ENCODE measurements around the gene RAB5IF.
"Not testable (repeated sequence)": the region's sequence is repeated elsewhere in the genome, so short reads cannot be mapped to it uniquely, and the experiment has no call there.

RAB5IF gene

GRCh38 chr20:36629719-36630681 lies 24.4 kb downstream of the RAB5IF start:
- DNase-seq (ENCODE audit: low spot score) = no peak

- DNase-seq (ENCODE audit: low spot score) = no peak
Measured at GRCh38 chr20:36631646-36632045, 26.1 kb downstream of the RAB5IF start.

- no peak for DNase-seq (ENCODE audit: low spot score)
Measured at GRCh38 chr20:36632147-36632486, 26.5 kb downstream of the RAB5IF start.

GRCh38 chr20:36632487-36633284 lies 27.1 kb downstream of the RAB5IF start:
- DNase-seq (ENCODE audit: low spot score) = no peak

DNA sequence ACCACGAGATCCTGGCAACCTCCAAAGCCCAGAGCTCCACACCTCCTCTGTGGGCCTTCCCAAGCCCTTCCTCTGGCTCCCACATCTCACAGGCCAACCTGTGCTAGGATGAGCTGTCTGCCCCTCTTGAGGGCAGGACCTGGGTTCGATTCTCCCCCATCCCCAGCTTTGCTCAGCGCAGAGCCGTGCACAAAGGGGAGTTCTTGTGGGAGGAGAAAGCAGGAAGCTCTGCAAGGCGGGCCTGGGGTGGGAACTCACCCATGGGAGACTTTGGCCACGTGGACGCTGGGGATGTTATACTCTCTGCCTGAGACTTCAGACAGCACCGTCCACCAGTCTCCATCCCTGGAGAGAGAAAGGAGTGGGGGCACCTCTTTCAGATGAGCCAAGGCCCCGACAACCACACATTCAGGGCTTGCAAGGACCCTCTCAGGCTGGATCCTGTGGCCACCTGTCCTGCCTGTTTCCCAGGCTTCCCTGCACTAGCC lies 27.8 kb downstream of the RAB5IF start:
- DNase-seq (ENCODE audit: low spot score) = no peak

GRCh38 chr20:36634342-36634741 lies 28.8 kb downstream of the RAB5IF start:
- no peak for DNase-seq (ENCODE audit: low spot score)

- DNase-seq (ENCODE audit: low spot score) = not testable (repeated sequence)
Measured at GRCh38 chr20:36638876-36639400, 33.4 kb downstream of the RAB5IF start.

- DNase-seq (ENCODE audit: low spot score) = no peak
Measured at GRCh38 chr20:36641506-36641843, 35.9 kb downstream of the RAB5IF start.

DNA sequence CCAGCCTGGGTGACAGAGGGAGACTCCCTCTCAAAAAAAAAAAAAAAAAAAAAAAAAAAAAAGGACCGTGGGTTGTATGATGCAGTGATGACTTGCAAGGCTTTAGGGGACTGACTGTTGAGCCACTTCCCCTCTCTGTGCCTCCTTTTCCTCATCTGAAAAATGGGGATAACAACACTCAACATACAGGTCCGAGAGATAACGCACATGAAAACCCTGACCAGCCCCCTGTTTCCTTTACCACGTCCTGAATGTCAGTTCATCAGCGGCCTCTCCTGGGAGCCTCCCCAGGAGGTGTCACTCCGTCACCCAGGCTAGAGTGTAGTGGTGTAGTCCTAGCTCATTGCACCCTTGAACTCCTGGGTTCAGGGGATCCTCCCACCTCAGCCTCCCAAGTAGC lies 36.6 kb downstream of the RAB5IF start:
- no peak for DNase-seq (ENCODE audit: low spot score)

DNA sequence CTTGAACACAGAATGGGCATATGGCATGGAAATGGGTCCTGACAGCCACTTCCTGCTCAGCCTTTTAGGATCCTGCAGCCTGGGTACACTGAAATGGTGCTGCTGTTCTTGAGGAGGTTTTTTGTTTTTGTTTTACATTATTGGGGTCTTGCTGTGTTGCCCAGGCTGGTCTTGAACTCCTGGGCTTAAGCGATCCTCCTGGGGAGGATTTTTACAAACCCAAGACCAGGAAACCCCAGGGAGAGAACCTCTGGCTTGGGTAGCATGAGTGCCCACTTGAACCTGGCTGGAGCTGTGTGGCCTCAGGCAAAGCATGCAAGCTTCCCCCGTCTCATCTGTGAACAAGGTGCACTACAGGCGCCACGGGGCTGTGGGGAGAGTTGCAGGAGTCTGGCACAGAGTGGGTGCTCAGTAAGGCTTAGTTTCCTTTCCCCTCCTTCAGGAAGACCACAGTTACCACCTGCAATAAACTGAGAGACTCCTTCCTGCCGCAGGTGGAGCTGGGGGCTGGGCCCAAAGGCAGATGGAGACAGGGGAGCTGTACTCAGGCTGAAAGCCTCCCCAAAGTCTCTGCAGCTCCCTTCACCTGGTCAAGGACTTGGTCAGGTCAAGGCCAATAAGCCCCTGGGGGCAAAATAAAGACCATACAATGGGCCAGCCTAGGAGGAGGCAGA lies 38.6 kb downstream of the RAB5IF start:
- no peak for DNase-seq (ENCODE audit: low spot score)

DNA sequence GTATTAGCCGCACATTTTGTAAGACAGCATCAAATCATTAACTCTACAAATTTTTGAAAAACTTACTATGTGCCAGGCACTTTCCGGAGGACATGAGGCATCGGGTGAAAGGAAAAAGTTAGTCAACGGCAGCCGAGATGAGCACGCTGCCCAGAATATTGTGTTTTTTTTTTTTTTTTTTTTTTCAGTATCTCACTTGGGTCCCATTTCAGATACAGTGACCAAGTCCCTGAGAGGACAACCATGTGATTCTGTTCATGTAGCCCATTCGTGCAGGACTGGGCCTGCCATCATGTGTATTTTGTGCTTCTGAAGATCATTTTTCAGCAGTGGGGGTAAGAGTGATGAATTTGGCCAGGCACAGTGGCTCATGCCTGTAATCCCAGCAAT lies 39.1 kb downstream of the RAB5IF start:
- no peak for DNase-seq (ENCODE audit: low spot score)

- no peak for DNase-seq (ENCODE audit: low spot score)
Measured at GRCh38 chr20:36645353-36645752, 39.8 kb downstream of the RAB5IF start.

- DNase-seq (ENCODE audit: low spot score) = no peak
Measured at GRCh38 chr20:36645998-36646397, 40.4 kb downstream of the RAB5IF start, which contains the start of gene SLA2. TSS of gene SLA2 (minus strand) at chr20:36646196. CDS start at chr20:36641335, 4,861 bp downstream.

DNA sequence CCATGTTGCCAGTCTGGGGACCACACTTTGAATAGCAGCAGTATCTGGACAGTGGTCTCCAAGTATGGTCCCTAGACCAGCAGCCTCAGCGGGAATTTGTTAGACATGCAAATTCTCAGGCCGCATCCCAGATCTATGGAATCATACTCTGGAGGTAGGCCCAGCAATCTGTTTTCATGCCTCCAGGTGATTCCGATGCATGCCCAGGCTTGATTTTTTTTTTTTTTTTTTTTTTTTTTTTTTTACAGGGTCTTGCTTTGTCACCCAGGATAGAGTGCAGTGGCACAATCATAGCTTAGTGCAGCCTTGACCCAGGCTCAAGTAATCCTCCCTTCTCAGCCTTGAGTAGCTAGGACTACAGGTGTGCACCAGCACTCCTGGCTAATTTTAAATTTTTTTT lies 41.1 kb downstream of the RAB5IF start:
- DNase-seq (ENCODE audit: low spot score) = no peak

DNA sequence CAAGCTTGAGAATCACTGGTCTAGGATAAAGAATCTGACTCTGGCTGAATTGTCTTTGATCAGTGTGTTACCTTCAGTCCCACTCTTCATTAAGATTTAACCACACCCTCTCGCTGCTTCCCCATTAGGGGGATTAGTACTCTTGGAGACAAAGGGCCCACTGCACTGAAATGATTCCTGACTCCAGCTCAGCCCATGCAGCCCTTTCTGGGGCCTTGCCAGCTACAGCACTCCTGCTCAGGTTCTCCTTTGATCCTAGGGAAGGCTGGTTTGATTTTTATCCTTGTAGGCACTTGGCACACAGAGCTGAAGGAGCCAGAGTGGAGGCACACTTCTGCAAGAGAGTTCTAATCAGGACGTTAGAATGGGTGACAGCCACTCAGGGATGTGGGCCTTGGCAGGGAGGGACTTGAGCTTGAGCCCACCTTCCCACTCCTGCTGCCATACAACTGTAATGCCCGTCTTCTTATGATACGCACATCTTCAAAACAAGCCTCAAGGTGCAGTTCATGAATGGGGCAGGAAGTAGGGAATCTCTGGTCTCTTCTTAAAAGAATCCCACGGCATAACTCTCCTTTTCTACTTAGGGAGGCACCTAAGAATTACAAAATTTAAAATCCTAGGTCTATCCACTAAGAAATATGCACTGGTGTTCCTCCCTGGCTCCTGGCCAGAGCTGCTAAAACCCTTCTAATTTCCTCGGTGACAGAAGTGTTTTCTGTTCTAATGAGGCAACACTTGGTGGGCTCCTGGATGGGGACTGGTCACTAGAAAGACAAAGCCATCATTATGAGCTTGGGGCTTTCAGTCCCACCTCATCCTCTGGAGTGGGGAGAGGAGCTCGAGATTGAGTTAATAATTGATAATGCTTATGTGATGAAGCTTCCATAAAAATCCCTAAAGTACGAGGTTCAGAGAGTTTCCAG lies 41.9 kb downstream of the RAB5IF start:
- DNase-seq (ENCODE audit: low spot score) = no peak

DNA sequence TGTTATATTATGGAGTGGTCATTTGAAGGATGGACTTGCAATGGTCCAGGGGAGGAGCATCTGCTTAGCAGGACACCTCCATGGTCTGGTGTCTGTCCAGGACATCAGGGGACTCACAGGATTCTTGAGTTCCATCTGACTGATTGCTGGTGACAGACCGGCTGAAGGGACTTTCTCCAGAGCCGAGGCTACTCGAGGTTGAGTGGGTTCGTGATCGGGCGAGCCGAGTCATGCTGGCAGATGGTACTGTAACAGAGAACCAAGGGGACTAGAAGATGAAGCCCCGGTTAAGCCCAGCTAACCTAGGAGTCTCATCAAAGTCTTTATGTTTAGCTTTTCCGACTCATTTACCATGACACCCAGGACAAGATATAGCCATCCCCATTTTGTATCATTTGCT lies 47.9 kb downstream of the RAB5IF start:
- DNase-seq (ENCODE audit: low spot score) = no peak

- DNase-seq (ENCODE audit: low spot score) = no peak
Measured at GRCh38 chr20:36654506-36654905, 48.9 kb downstream of the RAB5IF start.

GRCh38 chr20:36655004-36655403 lies 49.4 kb downstream of the RAB5IF start:
- no peak for DNase-seq (ENCODE audit: low spot score)

- DNase-seq (ENCODE audit: low spot score) = no peak
Measured at GRCh38 chr20:36656733-36657132, 51.2 kb downstream of the RAB5IF start.

- no peak for DNase-seq (ENCODE audit: low spot score)
Measured at GRCh38 chr20:36658300-36658699, 52.7 kb downstream of the RAB5IF start.
